Measurements from ENCODE around the gene ADAMTS8.

GRCh38 chr11:130449310-130449990, 21.0 kb upstream of the ADAMTS8 start:
- TF ChIP-seq CTCF (IDR thresholded peaks at IDR 0.05; ENCODE audit: low read depth, low read length, missing input control) (no peak), MAX (IDR thresholded peaks at IDR 0.05) (no peak), JUND (IDR thresholded peaks at IDR 0.05) (no peak), ATF3 (IDR thresholded peaks at IDR 0.05) (no peak)

All from liver (tissue), 3 donors.